CD14-positive monocyte (primary cell): ENCODE results near the gene ZNF277. TPM values are rescaled to one million over a fixed set of nuclear protein-coding genes. Genes with fewer than 3 reads are reported as not detected.

Experiments used
- DNase-seq, 3 donors: peaks; one replicate each; pipeline ENCODE4 v3.0.0-alpha.2; 2011 to 2022
- H2AFZ ChIP-seq: 2 replicates; pipeline ENCODE4 v1.6.0; 2012; ENCODE audit warnings: mild to moderate bottlenecking, low read depth, low read length, inconsistent platforms; ENCODE audit not compliant: insufficient read depth, poor library complexity, severe bottlenecking
- H3K27ac ChIP-seq, 2 donors: 1 replicate in 1 of 2; 2 replicates in 1 of 2; pipeline ENCODE4 v1.5.1; 2012 to 2013; ENCODE audit warnings: low read length in 2 of 2, control low read depth in 1 of 2, inconsistent platforms in 1 of 2, low read depth in 1 of 2, mild to moderate bottlenecking in 1 of 2
- H3K27me3 ChIP-seq, 2 donors: one replicate each; pipeline versions ENCODE4 v1.6.0 to v1.6.1; 2011 to 2013; ENCODE audit warnings: low read length in 2 of 2; ENCODE audit not compliant: control insufficient read depth in 2 of 2, insufficient read depth in 2 of 2
- H3K36me3 ChIP-seq, 2 donors: replicated peaks in 1 of 2; 1 replicate in 1 of 2; 2 replicates in 1 of 2; pipeline versions ENCODE4 v1.5.1 to v1.6.1; 2012 to 2013; ENCODE audit warnings: low read length in 2 of 2, control low read depth in 1 of 2, inconsistent platforms in 1 of 2, mild to moderate bottlenecking in 1 of 2; ENCODE audit not compliant: insufficient read depth in 2 of 2, control insufficient read depth in 1 of 2
- H3K4me1 ChIP-seq, 2 donors: 1 replicate in 1 of 2; 2 replicates in 1 of 2; pipeline versions ENCODE4 v1.5.1 to v1.6.1; 2012 to 2013; ENCODE audit warnings: low read length in 2 of 2, control low read depth in 1 of 2, inconsistent platforms in 1 of 2, mild to moderate bottlenecking in 1 of 2, moderate library complexity in 1 of 2; ENCODE audit not compliant: insufficient read depth in 2 of 2, control insufficient read depth in 1 of 2
- H3K4me2 ChIP-seq: replicated peaks from 2 replicates; pipeline ENCODE3; 2012; ENCODE audit warnings: low read length, moderate library complexity, mild to moderate bottlenecking; ENCODE audit not compliant: poor library complexity, severe bottlenecking; ENCODE audit errors: extremely low read depth
- H3K4me3 ChIP-seq, 3 experiments: fragments of 200-600 bp in 1 of 3; sonication (generic) in 1 of 3; replicated peaks in 1 of 3; 1 replicate in 2 of 3; 2 replicates in 1 of 3; pipeline ENCODE4 v1.5.1; 2011 to 2013; ENCODE audit warnings: low read length in 3 of 3, mild to moderate bottlenecking in 3 of 3, control low read depth in 2 of 3, low read depth in 2 of 3, inconsistent platforms in 1 of 3, moderate library complexity in 1 of 3
- H3K79me2 ChIP-seq: 2 replicates; pipeline ENCODE4 v1.6.0; 2012; ENCODE audit warnings: mild to moderate bottlenecking, control low read depth, inconsistent platforms, low read length, moderate library complexity; ENCODE audit not compliant: insufficient read depth
- H3K9ac ChIP-seq: 2 replicates; pipeline ENCODE4 v1.6.0; 2017; ENCODE audit warnings: low read length, mild to moderate bottlenecking; ENCODE audit not compliant: insufficient read depth, poor library complexity, severe bottlenecking
- H3K9me3 ChIP-seq, 2 donors: replicated peaks in 1 of 2; 1 replicate in 1 of 2; 2 replicates in 1 of 2; pipeline versions ENCODE4 v1.5.1 to v1.6.1; 2012 to 2013; ENCODE audit warnings: low read length in 2 of 2, control low read depth in 1 of 2; ENCODE audit not compliant: control insufficient read depth in 1 of 2, insufficient read depth in 1 of 2
- H4K20me1 ChIP-seq: 2 replicates; pipeline ENCODE4 v1.6.0; 2012; ENCODE audit warnings: mild to moderate bottlenecking, low read length, control low read depth, moderate library complexity; ENCODE audit not compliant: insufficient read depth
- H3K27ac Mint-ChIP-seq, 7 donors: one replicate each; pipeline ENCODE4 v1.8.0; 2020; ENCODE audit warnings: mild to moderate bottlenecking in 7 of 7, mixed read lengths in 7 of 7, moderate library complexity in 6 of 7, inconsistent platforms in 2 of 7
- H3K27me3 Mint-ChIP-seq, 3 donors: one replicate each; pipeline ENCODE4 v1.8.0; 2021 to 2022; ENCODE audit warnings: low read depth in 3 of 3, mild to moderate bottlenecking in 3 of 3, mixed read lengths in 3 of 3, moderate library complexity in 3 of 3, inconsistent platforms in 1 of 3
- H3K36me3 Mint-ChIP-seq, 2 donors: one replicate each; pipeline ENCODE4 v1.8.0; 2020; ENCODE audit warnings: mixed read lengths in 2 of 2, inconsistent platforms in 1 of 2, mild to moderate bottlenecking in 1 of 2
- H3K4me1 Mint-ChIP-seq: one replicate; pipeline ENCODE4 v1.8.0; 2020; ENCODE audit warnings: mild to moderate bottlenecking, mixed read lengths
- H3K4me3 Mint-ChIP-seq, 2 donors: one replicate each; pipeline ENCODE4 v1.8.0; 2020; ENCODE audit warnings: mild to moderate bottlenecking in 2 of 2, mixed read lengths in 2 of 2, moderate library complexity in 1 of 2
- H3K9me3 Mint-ChIP-seq, 7 donors: one replicate each; pipeline ENCODE4 v1.8.0; 2020 to 2022; ENCODE audit warnings: mixed read lengths in 7 of 7, mild to moderate bottlenecking in 6 of 7, moderate library complexity in 6 of 7, inconsistent platforms in 2 of 7
- WGBS: methylation state at CpG from one replicate; pipeline ENCODE4 v1.1.5; 2013; ENCODE audit warnings: missing lambda C conversion rate; ENCODE audit not compliant: insufficient coverage; 5-methylcytosine and 5-hydroxymethylcytosine counted together
- intact Hi-C, 2 donors: fragments of 100-400 bp; cut with micrococcal nuclease; formaldehyde crosslinking; loops; one replicate each; pipeline versions ENCODE4 v1.15.0 to v1.15.1; 2023
- polyA plus RNA-seq, 3 donors: library from polyadenylated mRNA; depleted of rRNA in 1 of 3; unstranded in 2 of 3; stranded (reverse) in 1 of 3; fragments of 300-500 nt in 2 of 3; fragments of >200 nt in 1 of 3; fragmentation: Illumina TruSeq in 2 of 3; gene quantifications; 1 replicate in 2 of 3; 2 replicates in 1 of 3; pipeline ENCODE4 v1.2.3, GENCODE V29; 2012 to 2021
- TF ChIP-seq, protein P1 (sequence below): fragments of 200-600 bp; IDR thresholded peaks from one replicate; pipeline ENCODE4 v1.8.0; 2022; ENCODE audit warnings: antibody characterized with exemption, mild to moderate bottlenecking

Gene ZNF277
- polyA plus RNA-seq, 3 donors: 17.5 to 20.7 (median 20.0) TPM

DNA sequence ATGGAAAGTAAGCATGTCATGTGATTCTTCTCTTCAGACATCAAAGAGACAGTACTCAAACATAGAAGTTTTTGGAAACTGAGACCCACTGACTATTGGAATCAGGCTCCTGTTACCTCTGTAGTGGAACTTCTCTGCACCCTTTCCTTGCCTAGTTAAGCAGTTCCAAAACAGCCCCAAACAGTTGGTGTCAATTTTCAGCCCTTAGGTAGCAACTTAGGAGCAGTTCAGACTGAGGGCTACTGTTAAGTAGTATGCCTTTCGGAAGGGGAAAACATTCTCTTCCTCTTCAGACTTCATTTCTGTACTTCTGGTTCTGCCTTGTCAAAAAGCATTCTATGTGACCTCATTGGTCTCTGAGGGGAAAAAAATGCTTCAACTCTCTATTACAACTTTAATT is 85.7 kb downstream of the ZNF277 start:
- Mint-ChIP-seq H3K36me3 (peaks cover 33% of the 10 kb centered on the region in 2 donors), H3K9me3 (no peaks in the 10 kb centered on the region), H3K4me1 (no peaks in the 10 kb centered on the region), H3K4me3 (no peak overlapping the region), H3K27me3 (peaks cover 0 to 1% (median 0%) of the 10 kb centered on the region in 3 donors), H3K27ac (no peak overlapping the region)
- intact Hi-C loops: no loop called here
- peaks cover 4 to 43% of the 10 kb centered on the region in 2 donors for H3K36me3 ChIP-seq
- H3K9me3 ChIP-seq: no peaks in the 10 kb centered on the region
- TF ChIP-seq, protein P1, sequence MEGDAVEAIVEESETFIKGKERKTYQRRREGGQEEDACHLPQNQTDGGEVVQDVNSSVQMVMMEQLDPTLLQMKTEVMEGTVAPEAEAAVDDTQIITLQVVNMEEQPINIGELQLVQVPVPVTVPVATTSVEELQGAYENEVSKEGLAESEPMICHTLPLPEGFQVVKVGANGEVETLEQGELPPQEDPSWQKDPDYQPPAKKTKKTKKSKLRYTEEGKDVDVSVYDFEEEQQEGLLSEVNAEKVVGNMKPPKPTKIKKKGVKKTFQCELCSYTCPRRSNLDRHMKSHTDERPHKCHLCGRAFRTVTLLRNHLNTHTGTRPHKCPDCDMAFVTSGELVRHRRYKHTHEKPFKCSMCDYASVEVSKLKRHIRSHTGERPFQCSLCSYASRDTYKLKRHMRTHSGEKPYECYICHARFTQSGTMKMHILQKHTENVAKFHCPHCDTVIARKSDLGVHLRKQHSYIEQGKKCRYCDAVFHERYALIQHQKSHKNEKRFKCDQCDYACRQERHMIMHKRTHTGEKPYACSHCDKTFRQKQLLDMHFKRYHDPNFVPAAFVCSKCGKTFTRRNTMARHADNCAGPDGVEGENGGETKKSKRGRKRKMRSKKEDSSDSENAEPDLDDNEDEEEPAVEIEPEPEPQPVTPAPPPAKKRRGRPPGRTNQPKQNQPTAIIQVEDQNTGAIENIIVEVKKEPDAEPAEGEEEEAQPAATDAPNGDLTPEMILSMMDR: no peak
- H2AFZ ChIP-seq: no peak overlapping the region
- no CpG with 5 or more reads among the region's 1 CpG for WGBS
- DNase-seq: no peak
- H3K9ac ChIP-seq: no peak overlapping the region
- H3K4me2 ChIP-seq: no peak overlapping the region
- H3K27ac ChIP-seq: no peak overlapping the region
- no peak overlapping the region for H3K4me3 ChIP-seq
- no peaks in the 10 kb centered on the region for H3K4me1 ChIP-seq
- no peaks in the 10 kb centered on the region for H3K27me3 ChIP-seq
- no peaks in the 10 kb centered on the region for H3K79me2 ChIP-seq
- H4K20me1 ChIP-seq: no peaks in the 10 kb centered on the region

DNA sequence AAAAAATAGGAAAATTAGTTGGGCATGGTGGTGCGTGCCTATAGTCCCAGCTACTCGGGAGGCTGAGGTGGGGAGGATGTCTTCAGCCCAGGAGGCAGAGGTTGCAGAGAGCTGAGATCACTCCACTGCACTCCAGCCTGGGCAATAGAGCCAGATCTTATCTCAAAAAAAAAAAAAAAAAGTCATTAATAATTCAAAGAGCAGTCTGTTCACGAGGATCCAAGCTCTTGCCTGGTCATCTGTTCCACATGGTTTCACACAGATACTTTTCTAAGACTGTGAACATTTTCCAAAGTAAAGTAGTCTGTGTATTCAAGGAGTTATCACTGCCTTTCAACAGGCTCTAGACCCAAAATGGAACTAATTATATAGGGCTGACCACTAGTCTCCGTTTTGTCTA is 86.9 kb downstream of the ZNF277 start:
- Histone ChIP-seq H4K20me1 (no peaks in the 10 kb centered on the region), H3K27me3 (no peaks in the 10 kb centered on the region), H3K9ac (no peak overlapping the region), H2AFZ (no peak overlapping the region), H3K9me3 (no peaks in the 10 kb centered on the region), H3K36me3 (peaks cover 11 to 44% of the 10 kb centered on the region in 2 donors), H3K79me2 (no peaks in the 10 kb centered on the region), H3K4me2 (no peak overlapping the region), H3K4me3 (no peak overlapping the region), H3K4me1 (no peaks in the 10 kb centered on the region), H3K27ac (no peak overlapping the region)
- no peaks in the 10 kb centered on the region for H3K9me3 Mint-ChIP-seq
- TF ChIP-seq, protein P1: no peak
- DNase-seq: no peak
- H3K27ac Mint-ChIP-seq: no peak overlapping the region
- H3K4me3 Mint-ChIP-seq: no peak overlapping the region
- no peaks in the 10 kb centered on the region for H3K4me1 Mint-ChIP-seq
- intact Hi-C loops: no loop called here
- H3K27me3 Mint-ChIP-seq: peaks cover 0 to 1% (median 0%) of the 10 kb centered on the region in 3 donors
- WGBS: no CpG with 5 or more reads among the region's 4 CpGs
- peaks cover 32 to 35% of the 10 kb centered on the region in 2 donors for H3K36me3 Mint-ChIP-seq
